NB4 (cell line): Measurements from ENCODE around the gene DNAJC15.

ENCODE experiments used
- DNase-seq: peaks from one replicate; pipeline ENCODE4 v3.0.0; 2010; ENCODE audit warnings: low read depth
- H3K4me3 ChIP-seq: one replicate; pipeline ENCODE4 v1.5.1; 2011; ENCODE audit warnings: mild to moderate bottlenecking, low read depth, low read length, moderate library complexity
- CTCF ChIP-seq: IDR thresholded peaks from one replicate; pipeline ENCODE4 v1.5.1; 2012; ENCODE audit warnings: low read depth, low read length
- MAX ChIP-seq: IDR thresholded peaks from 2 replicates; pipeline ENCODE4 v1.6.1; 2011; ENCODE audit warnings: low read depth, low read length
- MYC ChIP-seq: IDR thresholded peaks from 2 replicates; pipeline ENCODE4 v1.6.1; 2011; ENCODE audit warnings: low read depth, low read length
- POLR2A ChIP-seq: IDR thresholded peaks from 2 replicates; pipeline ENCODE4 v1.6.1; 2011; ENCODE audit warnings: mild to moderate bottlenecking; ENCODE audit not compliant: insufficient read length; ENCODE audit errors: extremely low read depth

The DNAJC15 gene

GRCh38 chr13:43129511-43130110 lies 106.2 kb downstream of the DNAJC15 start:
- no peak overlapping the region for H3K4me3 ChIP-seq
- DNase-seq = no peak
- TF ChIP-seq MYC (no peak), MAX (no peak), POLR2A (no peak), CTCF (no peak)

- TF ChIP-seq POLR2A = no peak
- no peak for TF ChIP-seq MAX
- no peak for TF ChIP-seq MYC
- no peak for TF ChIP-seq CTCF
- peak; percentile 15 for DNase-seq
- no peak overlapping the region for H3K4me3 ChIP-seq
Measured at GRCh38 chr13:43132257-43132656, 108.9 kb downstream of the DNAJC15 start.

- DNase-seq = no peak
- TF ChIP-seq CTCF = no peak
- TF ChIP-seq MAX = no peak
- TF ChIP-seq MYC = no peak
- no peak for TF ChIP-seq POLR2A
- H3K4me3 ChIP-seq = no peak overlapping the region
Measured at GRCh38 chr13:43132911-43133310, 109.5 kb downstream of the DNAJC15 start.

- no peak for DNase-seq
- H3K4me3 ChIP-seq = no peak overlapping the region
- TF ChIP-seq MYC (no peak), CTCF (no peak), POLR2A (no peak), MAX (no peak)
Measured at GRCh38 chr13:43133792-43134191, 110.4 kb downstream of the DNAJC15 start.

GRCh38 chr13:43134868-43135267 lies 111.5 kb downstream of the DNAJC15 start:
- TF ChIP-seq MAX (no peak), CTCF (no peak), POLR2A (no peak), MYC (no peak)
- H3K4me3 ChIP-seq = no peak overlapping the region
- no peak for DNase-seq
